Cardiac muscle cell (in vitro differentiated cells and primary cell): ENCODE results near the gene NKX1-1. TPM values are rescaled to one million over a fixed set of nuclear protein-coding genes. Genes with fewer than 3 reads are reported as not detected.
"Not testable (repeated sequence)": the region's sequence is repeated elsewhere in the genome, so short reads cannot be mapped to it uniquely, and the experiment has no call there.

Source experiments
- DNase-seq, 2 donors: peaks; one replicate each; pipeline versions ENCODE4 v3.0.0 to v3.0.0-alpha.2; 2010 to 2017; ENCODE audit warnings: low read depth in 1 of 2, low spot score in 1 of 2
- H3K27ac ChIP-seq: fragments of 200-600 bp; sonication (generic); 2 replicates; pipeline ENCODE4 v1.5.1; 2016
- H3K27me3 ChIP-seq: fragments of 200-600 bp; sonication (generic); 2 replicates; pipeline ENCODE4 v1.6.0; 2016; ENCODE audit warnings: control low read depth
- H3K36me3 ChIP-seq: fragments of 200-600 bp; sonication (generic); 2 replicates; pipeline ENCODE4 v1.5.1; 2016; ENCODE audit warnings: control low read depth
- H3K4me1 ChIP-seq: fragments of 200-600 bp; sonication (generic); 2 replicates; pipeline ENCODE4 v1.8.1; 2017; ENCODE audit warnings: low read depth, mild to moderate bottlenecking, mixed run types
- H3K4me3 ChIP-seq: fragments of 200-600 bp; sonication (generic); 2 replicates; pipeline ENCODE4 v1.5.1; 2016; ENCODE audit warnings: mild to moderate bottlenecking
- H3K9me3 ChIP-seq: fragments of 200-600 bp; sonication (generic); 2 replicates; pipeline ENCODE4 v1.5.1; 2017; ENCODE audit warnings: low read depth, mild to moderate bottlenecking, control low read depth
- polyA plus RNA-seq: library from polyadenylated mRNA; unstranded; fragments of >200 nt; fragmentation: Nextera tagmentation; extraction: Ambion mirVana; gene quantifications from 2 replicates; pipeline ENCODE4 v1.2.1, GENCODE V29; 2016
- total RNA-seq: library from RNA; depleted of rRNA; stranded (reverse); fragments of >200 nt; gene quantifications from 2 replicates; pipeline ENCODE4 v1.2.3, GENCODE V29; 2016
- TF ChIP-seq, protein P1 (sequence below): IDR thresholded peaks from 2 replicates; pipeline ENCODE4 v1.5.1; 2012; ENCODE audit warnings: low read depth, mild to moderate bottlenecking, low read length

Gene NKX1-1
- total and polyA plus RNA-seq, 2 experiments from 2014 or later, result not detected

- H3K4me1 ChIP-seq, result no peaks in the 10 kb centered on the region
- TF ChIP-seq, protein P1, sequence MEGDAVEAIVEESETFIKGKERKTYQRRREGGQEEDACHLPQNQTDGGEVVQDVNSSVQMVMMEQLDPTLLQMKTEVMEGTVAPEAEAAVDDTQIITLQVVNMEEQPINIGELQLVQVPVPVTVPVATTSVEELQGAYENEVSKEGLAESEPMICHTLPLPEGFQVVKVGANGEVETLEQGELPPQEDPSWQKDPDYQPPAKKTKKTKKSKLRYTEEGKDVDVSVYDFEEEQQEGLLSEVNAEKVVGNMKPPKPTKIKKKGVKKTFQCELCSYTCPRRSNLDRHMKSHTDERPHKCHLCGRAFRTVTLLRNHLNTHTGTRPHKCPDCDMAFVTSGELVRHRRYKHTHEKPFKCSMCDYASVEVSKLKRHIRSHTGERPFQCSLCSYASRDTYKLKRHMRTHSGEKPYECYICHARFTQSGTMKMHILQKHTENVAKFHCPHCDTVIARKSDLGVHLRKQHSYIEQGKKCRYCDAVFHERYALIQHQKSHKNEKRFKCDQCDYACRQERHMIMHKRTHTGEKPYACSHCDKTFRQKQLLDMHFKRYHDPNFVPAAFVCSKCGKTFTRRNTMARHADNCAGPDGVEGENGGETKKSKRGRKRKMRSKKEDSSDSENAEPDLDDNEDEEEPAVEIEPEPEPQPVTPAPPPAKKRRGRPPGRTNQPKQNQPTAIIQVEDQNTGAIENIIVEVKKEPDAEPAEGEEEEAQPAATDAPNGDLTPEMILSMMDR, result no peak
- no peaks in the 10 kb centered on the region for H3K36me3 ChIP-seq
- DNase-seq, result no peak
- no peak overlapping the region for H3K4me3 ChIP-seq
- H3K27ac ChIP-seq, result no peak overlapping the region
- no peaks in the 10 kb centered on the region for H3K27me3 ChIP-seq
- no peaks in the 10 kb centered on the region for H3K9me3 ChIP-seq
Measured at GRCh38 chr4:1446502-1447386, 40.5 kb upstream of the NKX1-1 start.

GRCh38 chr4:1445716-1446445 is 39.6 kb upstream of the NKX1-1 start:
- Histone ChIP-seq H3K4me1 (no peaks in the 10 kb centered on the region), H3K36me3 (no peaks in the 10 kb centered on the region), H3K27me3 (no peaks in the 10 kb centered on the region), H3K4me3 (no peak overlapping the region), H3K9me3 (no peaks in the 10 kb centered on the region), H3K27ac (no peak overlapping the region)
- DNase-seq, result no peak
- TF ChIP-seq, protein P1, result no peak

DNA sequence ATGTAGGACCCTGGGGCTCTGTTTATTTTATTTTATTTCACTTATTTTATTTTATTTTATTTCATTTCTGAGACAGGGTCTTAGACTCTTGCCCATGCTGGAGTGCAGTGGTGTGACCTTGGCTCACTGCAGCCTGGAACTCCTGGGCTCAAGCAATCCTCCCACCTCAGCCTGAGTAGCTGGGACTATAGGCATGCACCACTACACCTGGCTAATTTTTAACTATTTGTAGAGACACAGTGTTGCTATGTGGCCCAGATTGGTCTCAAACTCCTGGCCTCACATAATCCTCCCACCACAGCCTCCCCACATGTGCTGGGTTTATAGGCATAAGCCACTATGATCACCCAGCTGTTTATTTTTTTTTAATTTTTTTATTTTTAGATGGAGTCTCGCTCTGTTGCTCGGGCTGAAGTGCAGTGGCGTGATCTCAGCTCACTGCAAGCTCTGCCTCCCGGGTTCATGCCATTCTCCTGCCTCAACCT is 37.5 kb upstream of the NKX1-1 start:
- not testable (repeated sequence) for H3K9me3 ChIP-seq, H3K36me3 ChIP-seq, H3K4me3 ChIP-seq, H3K4me1 ChIP-seq, DNase-seq, H3K27ac ChIP-seq, H3K27me3 ChIP-seq

DNA sequence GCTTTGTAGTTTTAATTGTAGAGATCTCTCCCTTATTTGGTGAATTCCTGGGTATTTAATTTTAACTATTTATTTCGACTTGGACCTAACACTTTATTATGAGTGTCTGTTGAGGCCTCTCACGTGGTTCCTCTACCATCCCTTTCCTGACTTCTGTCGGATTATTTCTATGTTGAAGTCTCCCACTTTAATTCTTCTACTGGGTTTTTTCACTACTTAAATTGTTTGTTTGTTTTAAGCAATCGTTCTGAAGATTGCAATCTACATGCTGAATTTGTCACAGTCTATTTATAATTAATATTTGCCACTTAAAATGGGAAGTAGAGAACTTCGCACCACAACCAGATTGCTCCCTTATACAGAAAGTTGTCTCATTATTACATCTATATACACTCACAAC is 20.8 kb upstream of the NKX1-1 start:
- TF ChIP-seq, protein P1, result no peak
- DNase-seq, result no peak
- no peak overlapping the region for H3K4me3 ChIP-seq
- peaks cover 26% of the 10 kb centered on the region for H3K27me3 ChIP-seq
- H3K9me3 ChIP-seq, result no peaks in the 10 kb centered on the region
- no peaks in the 10 kb centered on the region for H3K4me1 ChIP-seq
- H3K27ac ChIP-seq, result no peak overlapping the region
- no peaks in the 10 kb centered on the region for H3K36me3 ChIP-seq

- H3K9me3 ChIP-seq, result no peaks in the 10 kb centered on the region
- H3K27me3 ChIP-seq, result peaks cover 55% of the 10 kb centered on the region
- no peaks in the 10 kb centered on the region for H3K4me1 ChIP-seq
- H3K27ac ChIP-seq, result no peak overlapping the region
- H3K4me3 ChIP-seq, result no peak overlapping the region
- TF ChIP-seq, protein P1, result no peak
- H3K36me3 ChIP-seq, result no peaks in the 10 kb centered on the region
- no peak for DNase-seq
Measured at GRCh38 chr4:1421657-1422056, 15.4 kb upstream of the NKX1-1 start.

GRCh38 chr4:1419708-1420107 is 13.5 kb upstream of the NKX1-1 start:
- Histone ChIP-seq H3K27me3 (peaks cover 68% of the 10 kb centered on the region), H3K36me3 (no peaks in the 10 kb centered on the region), H3K27ac (no peak overlapping the region), H3K9me3 (no peaks in the 10 kb centered on the region), H3K4me3 (no peak overlapping the region), H3K4me1 (no peaks in the 10 kb centered on the region)
- DNase-seq, result no peak
- TF ChIP-seq, protein P1, result no peak
